Gastroesophageal sphincter (tissue), 4 donors: ENCODE results near the gene NGDN. TPM values are rescaled to one million over a fixed set of nuclear protein-coding genes. Genes with fewer than 3 reads are reported as not detected.
"Not testable (repeated sequence)": the region's sequence is repeated elsewhere in the genome, so short reads cannot be mapped to it uniquely, and the experiment has no call there.

Experiments used
- ATAC-seq: fragments of 150-250 bp; one replicate; pipeline ENCODE4 v1.9.1; 2016; ENCODE audit warnings: mild to moderate bottlenecking, moderate library complexity
- H3K27ac ChIP-seq, 4 donors: fragments of 200-600 bp; sonication (generic) in 3 of 4; 1 replicate in 3 of 4; 2 replicates in 1 of 4; pipeline ENCODE4 v1.5.1; 2016 to 2019
- H3K27me3 ChIP-seq: fragments of 200-600 bp; sonication (generic); one replicate; pipeline ENCODE4 v1.5.1; 2019
- H3K36me3 ChIP-seq, 2 donors: fragments of 200-600 bp; sonication (generic); one replicate each; pipeline ENCODE4 v1.5.1; 2019; ENCODE audit warnings: control low read depth in 1 of 2
- H3K4me1 ChIP-seq, 3 donors: fragments of 200-600 bp; sonication (generic); 1 replicate in 2 of 3; 2 replicates in 1 of 3; pipeline ENCODE4 v1.5.1; 2016 to 2019; ENCODE audit warnings: control low read depth in 2 of 3
- H3K4me3 ChIP-seq, 2 donors: fragments of 200-600 bp; sonication (generic); one replicate each; pipeline ENCODE4 v1.5.1; 2019; ENCODE audit warnings: mild to moderate bottlenecking in 1 of 2, moderate library complexity in 1 of 2
- H3K9me3 ChIP-seq, 3 donors: fragments of 200-600 bp; sonication (generic); one replicate each; pipeline ENCODE4 v1.5.1; 2017 to 2019; ENCODE audit warnings: control low read depth in 2 of 3
- EP300 ChIP-seq: sonication (generic); formaldehyde crosslinking; IDR thresholded peaks from one replicate; pipeline ENCODE4 v1.6.1; 2017; ENCODE audit warnings: antibody characterized with exemption, mild to moderate bottlenecking
- POLR2A ChIP-seq, 2 donors: fragments of 450-650 bp; IDR thresholded peaks; one replicate each; pipeline ENCODE4 v1.6.1; 2017; ENCODE audit warnings: antibody characterized with exemption in 2 of 2, mild to moderate bottlenecking in 2 of 2, moderate library complexity in 1 of 2
- POLR2AphosphoS5 ChIP-seq: sonication (generic); formaldehyde crosslinking; IDR thresholded peaks from one replicate; pipeline ENCODE4 v1.6.1; 2017; ENCODE audit warnings: antibody characterized with exemption
- WGBS, 2 donors: methylation state at CpG; one replicate each; pipeline ENCODE4 v1.1.5; 2018; ENCODE audit warnings: low coverage in 1 of 2; 5-methylcytosine and 5-hydroxymethylcytosine counted together
- total RNA-seq, 4 donors: library from RNA; depleted of rRNA; stranded (reverse); fragments of >200 nt; gene quantifications; one replicate each; pipeline ENCODE4 v1.1.0, GENCODE V29; 2016
- TF ChIP-seq, protein P1 (sequence below), 4 experiments: fragments of 200-600 bp in 2 of 4; fragments of 450-650 bp in 2 of 4; sonication (generic) in 1 of 4; IDR thresholded peaks; one replicate each; pipeline ENCODE4 v1.5.1; 2017 to 2019; ENCODE audit warnings: antibody characterized with exemption in 4 of 4, mild to moderate bottlenecking in 2 of 4, moderate library complexity in 2 of 4

The NGDN gene
- total RNA-seq, 4 donors from 2014 or later, result 22.0 to 47.1 (median 38.1) TPM

DNA sequence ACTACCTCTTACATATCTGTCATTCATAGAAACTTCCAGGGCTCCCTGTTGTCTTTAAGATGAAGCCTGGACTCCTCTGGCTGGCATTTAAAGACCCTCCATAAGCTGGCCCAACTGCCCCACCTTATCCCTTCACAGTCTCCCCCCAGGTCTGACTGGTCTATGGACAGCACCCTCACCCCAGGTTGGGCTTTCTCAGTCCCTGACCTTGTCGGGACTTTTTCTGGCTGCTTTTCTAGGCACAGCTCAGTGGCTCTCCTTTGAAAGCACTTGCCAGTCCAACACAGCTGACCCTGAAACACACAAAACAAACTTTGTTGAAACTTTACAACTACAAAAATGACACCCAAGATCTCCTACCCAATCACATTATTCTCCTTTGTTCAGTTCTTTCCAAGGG lies 20.2 kb upstream of the NGDN start:
- H3K36me3 ChIP-seq, result no peaks in the 10 kb centered on the region
- no peaks in the 10 kb centered on the region for H3K4me1 ChIP-seq
- H3K4me3 ChIP-seq, result no peak overlapping the region
- TF ChIP-seq EP300 (no peak), POLR2A (IDR thresholded peaks at IDR 0.05) (no peak), POLR2AphosphoS5 (no peak)
- TF ChIP-seq, protein P1, sequence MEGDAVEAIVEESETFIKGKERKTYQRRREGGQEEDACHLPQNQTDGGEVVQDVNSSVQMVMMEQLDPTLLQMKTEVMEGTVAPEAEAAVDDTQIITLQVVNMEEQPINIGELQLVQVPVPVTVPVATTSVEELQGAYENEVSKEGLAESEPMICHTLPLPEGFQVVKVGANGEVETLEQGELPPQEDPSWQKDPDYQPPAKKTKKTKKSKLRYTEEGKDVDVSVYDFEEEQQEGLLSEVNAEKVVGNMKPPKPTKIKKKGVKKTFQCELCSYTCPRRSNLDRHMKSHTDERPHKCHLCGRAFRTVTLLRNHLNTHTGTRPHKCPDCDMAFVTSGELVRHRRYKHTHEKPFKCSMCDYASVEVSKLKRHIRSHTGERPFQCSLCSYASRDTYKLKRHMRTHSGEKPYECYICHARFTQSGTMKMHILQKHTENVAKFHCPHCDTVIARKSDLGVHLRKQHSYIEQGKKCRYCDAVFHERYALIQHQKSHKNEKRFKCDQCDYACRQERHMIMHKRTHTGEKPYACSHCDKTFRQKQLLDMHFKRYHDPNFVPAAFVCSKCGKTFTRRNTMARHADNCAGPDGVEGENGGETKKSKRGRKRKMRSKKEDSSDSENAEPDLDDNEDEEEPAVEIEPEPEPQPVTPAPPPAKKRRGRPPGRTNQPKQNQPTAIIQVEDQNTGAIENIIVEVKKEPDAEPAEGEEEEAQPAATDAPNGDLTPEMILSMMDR (IDR thresholded peaks at IDR 0.05), result no peak
- WGBS, 2 donors, result 64 to 83% methylated on average over 1 of the region's 1 CpG
- no peak for ATAC-seq
- no peaks in the 10 kb centered on the region for H3K9me3 ChIP-seq
- H3K27me3 ChIP-seq, result peaks cover 22% of the 10 kb centered on the region
- H3K27ac ChIP-seq, result no peak overlapping the region

DNA sequence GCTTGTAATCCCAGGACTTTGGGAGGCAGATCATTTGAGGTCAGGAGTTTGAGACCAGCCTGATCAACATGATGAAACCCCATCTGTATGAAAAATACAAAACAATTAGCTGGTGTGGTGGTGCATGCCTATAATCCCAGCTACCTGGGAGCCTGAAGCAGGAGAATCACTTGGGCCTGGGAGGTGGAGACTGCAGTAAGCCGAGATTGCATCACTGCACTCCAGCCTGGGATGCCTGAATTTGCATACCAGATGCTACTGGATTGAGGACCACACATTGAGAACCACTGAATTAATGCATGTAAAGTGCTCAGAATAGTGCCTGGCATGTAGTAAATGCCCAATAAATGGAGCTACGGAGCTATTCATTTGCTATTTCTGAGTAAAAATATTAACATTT lies 19.1 kb upstream of the NGDN start:
- 58 to 77% methylated on average over 1 to 2 of the region's 2 CpGs for WGBS, 2 donors
- Histone ChIP-seq H3K9me3 (no peaks in the 10 kb centered on the region), H3K4me1 (no peaks in the 10 kb centered on the region), H3K36me3 (no peaks in the 10 kb centered on the region), H3K4me3 (no peak overlapping the region), H3K27me3 (peaks cover 25% of the 10 kb centered on the region), H3K27ac (no peak overlapping the region)
- no peak for ATAC-seq
- TF ChIP-seq EP300 (no peak), POLR2A (IDR thresholded peaks at IDR 0.05) (no peak), POLR2AphosphoS5 (no peak)
- TF ChIP-seq, protein P1 (IDR thresholded peaks at IDR 0.05), result no peak

DNA sequence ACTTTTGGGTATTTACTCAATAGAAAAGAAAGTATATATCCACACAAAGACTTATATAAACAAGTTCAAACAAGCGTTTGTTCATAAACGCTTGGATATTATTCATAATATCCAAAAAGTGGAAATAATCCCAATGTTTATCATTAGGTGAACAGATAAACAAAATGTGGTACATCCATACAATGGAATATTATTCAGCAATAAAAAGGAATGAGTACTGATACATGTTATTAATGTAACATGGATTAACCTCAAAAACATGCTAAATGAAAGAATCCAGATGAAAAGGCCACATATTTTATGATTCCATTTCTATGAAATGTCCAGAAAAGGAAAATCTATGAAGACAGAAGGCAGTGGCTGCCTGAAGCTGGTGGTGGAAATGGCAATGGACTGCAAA lies 17.3 kb upstream of the NGDN start:
- no peak overlapping the region for H3K4me3 ChIP-seq
- no peaks in the 10 kb centered on the region for H3K4me1 ChIP-seq
- H3K9me3 ChIP-seq, result no peaks in the 10 kb centered on the region
- peaks cover 35% of the 10 kb centered on the region for H3K27me3 ChIP-seq
- ATAC-seq, result no peak
- no peak for TF ChIP-seq POLR2A (IDR thresholded peaks at IDR 0.05)
- no peak for TF ChIP-seq EP300
- TF ChIP-seq, protein P1 (IDR thresholded peaks at IDR 0.05), result no peak
- no peak for TF ChIP-seq POLR2AphosphoS5
- no peaks in the 10 kb centered on the region for H3K36me3 ChIP-seq
- H3K27ac ChIP-seq, result no peak overlapping the region
- 73 to 76% methylated on average over 2 of the region's 2 CpGs for WGBS, 2 donors

DNA sequence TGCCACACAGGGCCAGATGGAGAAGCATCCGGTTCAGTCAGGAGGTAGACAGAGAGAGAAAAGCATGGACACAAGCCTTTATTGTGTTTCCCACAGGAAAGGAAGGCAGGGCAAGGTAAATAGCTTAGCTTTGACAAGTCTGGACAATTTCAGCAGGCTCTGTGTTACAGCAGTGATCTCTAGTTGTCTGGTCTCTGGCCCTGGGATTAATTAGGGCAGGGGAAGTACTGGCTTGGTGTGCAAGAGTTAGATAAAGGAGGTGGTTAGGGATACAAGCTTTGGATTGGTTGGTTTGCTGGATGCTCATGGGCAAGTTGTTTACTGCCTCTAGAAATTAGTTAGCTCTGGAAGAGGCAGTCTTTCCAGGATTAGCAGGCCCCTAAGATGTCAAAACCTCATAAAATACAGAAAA lies 15.1 kb upstream of the NGDN start:
- no peak for TF ChIP-seq EP300
- no peak for TF ChIP-seq POLR2AphosphoS5
- TF ChIP-seq POLR2A (IDR thresholded peaks at IDR 0.05), result no peak
- TF ChIP-seq, protein P1 (IDR thresholded peaks at IDR 0.05), result no peak
- Histone ChIP-seq H3K27ac (no peak overlapping the region), H3K36me3 (no peaks in the 10 kb centered on the region), H3K27me3 (peaks cover 48% of the 10 kb centered on the region), H3K4me1 (no peaks in the 10 kb centered on the region), H3K9me3 (no peaks in the 10 kb centered on the region), H3K4me3 (no peak overlapping the region)
- no peak for ATAC-seq
- WGBS, 2 donors, result 18 to 20% methylated on average over 1 of the region's 1 CpG

DNA sequence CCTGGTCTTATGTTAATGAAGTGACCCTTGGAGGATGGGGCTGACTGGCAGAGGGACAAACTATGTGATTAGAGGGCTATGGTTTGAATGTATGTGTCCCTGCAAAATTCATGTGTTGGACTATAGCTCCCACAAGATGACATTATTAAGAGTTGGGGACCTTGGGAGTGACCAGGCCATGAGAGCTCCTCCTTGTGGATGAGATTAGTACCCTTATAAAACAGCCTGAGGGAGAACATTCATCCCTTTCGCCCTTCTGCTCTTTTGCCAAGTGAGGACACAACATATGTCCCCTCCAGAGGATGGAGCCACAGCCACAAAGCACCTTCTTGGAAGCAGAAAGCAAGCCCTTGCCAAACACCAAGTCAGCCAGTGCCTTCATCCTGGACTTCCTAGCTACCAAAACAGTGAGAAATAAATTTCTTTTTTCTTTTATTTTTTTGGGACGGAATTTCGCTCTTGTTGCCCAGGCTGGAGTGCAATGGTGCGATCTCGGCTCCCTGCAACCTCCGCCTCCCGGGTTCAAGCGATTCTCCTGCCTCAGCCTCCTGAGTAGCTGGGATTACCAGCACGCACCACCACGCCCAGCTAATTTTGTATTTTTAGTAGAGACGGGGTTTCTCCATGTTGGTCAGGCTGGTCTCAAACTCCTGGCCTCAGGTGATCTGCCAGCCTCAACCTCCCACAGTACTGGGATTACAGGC lies 12.5 kb upstream of the NGDN start:
- not testable (repeated sequence) for H3K9me3 ChIP-seq, ATAC-seq, H3K4me3 ChIP-seq, H3K4me1 ChIP-seq, H3K36me3 ChIP-seq, H3K27ac ChIP-seq
- 71 to 75% methylated on average over 3 to 8 of the region's 11 CpGs for WGBS, 2 donors
- peaks cover 34% of the 10 kb centered on the region for H3K27me3 ChIP-seq
